ENCODE results near the gene EFCAB13.

DNA sequence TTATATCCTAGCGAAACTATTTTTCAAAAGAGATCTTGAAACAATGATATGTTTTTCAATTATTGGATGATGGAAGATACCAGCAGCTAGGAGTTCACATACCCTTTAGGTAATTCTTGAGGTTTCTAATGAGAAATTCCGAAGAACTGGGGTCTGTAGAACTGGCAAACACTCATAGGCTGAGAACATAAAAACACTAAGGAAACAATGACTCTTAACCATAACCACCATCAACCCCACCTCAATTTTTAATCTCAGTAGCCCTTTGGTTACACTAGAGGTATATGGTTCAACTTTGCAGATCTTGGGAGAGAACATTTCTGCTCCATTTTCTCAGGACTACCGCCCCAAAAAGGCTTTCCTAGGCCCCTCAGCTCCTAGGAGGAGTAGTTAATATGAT lies 141.4 kb downstream of the EFCAB13 start:
- TF ChIP-seq POLR2A (IDR thresholded peaks at IDR 0.05): no peak
- TF ChIP-seq, protein P1, sequence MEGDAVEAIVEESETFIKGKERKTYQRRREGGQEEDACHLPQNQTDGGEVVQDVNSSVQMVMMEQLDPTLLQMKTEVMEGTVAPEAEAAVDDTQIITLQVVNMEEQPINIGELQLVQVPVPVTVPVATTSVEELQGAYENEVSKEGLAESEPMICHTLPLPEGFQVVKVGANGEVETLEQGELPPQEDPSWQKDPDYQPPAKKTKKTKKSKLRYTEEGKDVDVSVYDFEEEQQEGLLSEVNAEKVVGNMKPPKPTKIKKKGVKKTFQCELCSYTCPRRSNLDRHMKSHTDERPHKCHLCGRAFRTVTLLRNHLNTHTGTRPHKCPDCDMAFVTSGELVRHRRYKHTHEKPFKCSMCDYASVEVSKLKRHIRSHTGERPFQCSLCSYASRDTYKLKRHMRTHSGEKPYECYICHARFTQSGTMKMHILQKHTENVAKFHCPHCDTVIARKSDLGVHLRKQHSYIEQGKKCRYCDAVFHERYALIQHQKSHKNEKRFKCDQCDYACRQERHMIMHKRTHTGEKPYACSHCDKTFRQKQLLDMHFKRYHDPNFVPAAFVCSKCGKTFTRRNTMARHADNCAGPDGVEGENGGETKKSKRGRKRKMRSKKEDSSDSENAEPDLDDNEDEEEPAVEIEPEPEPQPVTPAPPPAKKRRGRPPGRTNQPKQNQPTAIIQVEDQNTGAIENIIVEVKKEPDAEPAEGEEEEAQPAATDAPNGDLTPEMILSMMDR (IDR thresholded peaks at IDR 0.05 in 4 of 5, conservative IDR thresholded peaks at IDR 0.05 in 1 of 5): no peak

Measured in gastrocnemius medialis (tissue), 4 donors.